T-helper 17 cell (primary cell): ENCODE results near the gene S100A7A. TPM values are rescaled to one million over a fixed set of nuclear protein-coding genes. Genes with fewer than 3 reads are reported as not detected.
"Not testable (repeated sequence)": the region's sequence is repeated elsewhere in the genome, so short reads cannot be mapped to it uniquely, and the experiment has no call there.

Experiments used
- ATAC-seq: fragments of 150-1000 bp; cut with Tn5 transposase; 2 replicates; pipeline ENCODE4 v1.10.0; 2021; ENCODE audit warnings: mild to moderate bottlenecking, moderate library complexity
- DNase-seq, 3 donors: peaks; one replicate each; pipeline versions ENCODE4 v3.0.0 to v3.0.0-alpha.2; 2020 to 2021
- H3K9me3 ChIP-seq: one replicate; pipeline ENCODE4 v1.7.0; 2013; ENCODE audit warnings: low read length, mild to moderate bottlenecking; ENCODE audit not compliant: control insufficient read depth, poor library complexity, severe bottlenecking
- H3K27ac Mint-ChIP-seq: one replicate; pipeline ENCODE4 v1.8.0; 2022; ENCODE audit warnings: mild to moderate bottlenecking, moderate library complexity, mixed read lengths
- H3K27me3 Mint-ChIP-seq: one replicate; pipeline ENCODE4 v1.8.0; 2022; ENCODE audit warnings: mixed read lengths
- H3K36me3 Mint-ChIP-seq: one replicate; pipeline ENCODE4 v1.8.0; 2022; ENCODE audit warnings: low read depth, mixed read lengths
- H3K4me1 Mint-ChIP-seq: one replicate; pipeline ENCODE4 v1.8.0; 2022; ENCODE audit warnings: mild to moderate bottlenecking, mixed read lengths
- H3K4me3 Mint-ChIP-seq: one replicate; pipeline ENCODE4 v1.8.0; 2022; ENCODE audit warnings: mild to moderate bottlenecking, moderate library complexity, mixed read lengths
- total RNA-seq, 4 donors: library from RNA in 2 of 4; stranded (reverse) in 2 of 4; gene quantifications; one replicate each; pipeline ENCODE4 v1.2.3 and lab custom pipeline; 2022 to 2026

S100A7A gene
- total RNA-seq, 2 donors from 2014 or later, result not detected

- H3K9me3 ChIP-seq, result no peaks in the 10 kb centered on the region
- Mint-ChIP-seq H3K4me1 (no peaks in the 10 kb centered on the region), H3K27ac (no peak overlapping the region), H3K36me3 (peaks cover 3% of the 10 kb centered on the region), H3K27me3 (peaks cover 51% of the 10 kb centered on the region), H3K4me3 (no peak overlapping the region)
- ATAC-seq, result no peak
- DNase-seq, result no peak
Measured at GRCh38 chr1:153434746-153435455, 18.6 kb downstream of the S100A7A start.

- peaks cover 3% of the 10 kb centered on the region for H3K36me3 Mint-ChIP-seq
- H3K27ac Mint-ChIP-seq, result no peak overlapping the region
- H3K27me3 Mint-ChIP-seq, result peaks cover 49% of the 10 kb centered on the region
- no peak overlapping the region for H3K4me3 Mint-ChIP-seq
- H3K4me1 Mint-ChIP-seq, result peaks cover 3% of the 10 kb centered on the region
- DNase-seq, result no peak
- H3K9me3 ChIP-seq, result no peaks in the 10 kb centered on the region
- no peak for ATAC-seq
Measured at GRCh38 chr1:153437236-153437635, 20.9 kb downstream of the S100A7A start.

- H3K27ac Mint-ChIP-seq, result no peak overlapping the region
- H3K4me3 Mint-ChIP-seq, result no peak overlapping the region
- H3K36me3 Mint-ChIP-seq, result peaks cover 3% of the 10 kb centered on the region
- peaks cover 3% of the 10 kb centered on the region for H3K4me1 Mint-ChIP-seq
- no peaks in the 10 kb centered on the region for H3K9me3 ChIP-seq
- peaks cover 45% of the 10 kb centered on the region for H3K27me3 Mint-ChIP-seq
- DNase-seq (no peak), ATAC-seq (no peak)
Measured at GRCh38 chr1:153438599-153438998, 22.3 kb downstream of the S100A7A start.

- no peak for DNase-seq
- Mint-ChIP-seq H3K36me3 (peaks cover 3% of the 10 kb centered on the region), H3K4me3 (no peak overlapping the region), H3K4me1 (peaks cover 3% of the 10 kb centered on the region), H3K27me3 (peaks cover 48% of the 10 kb centered on the region), H3K27ac (no peak overlapping the region)
- no peaks in the 10 kb centered on the region for H3K9me3 ChIP-seq
- no peak for ATAC-seq
Measured at GRCh38 chr1:153439273-153439672, 23.0 kb downstream of the S100A7A start.

- ATAC-seq, result no peak
- no peak overlapping the region for H3K4me3 Mint-ChIP-seq
- peaks cover 3% of the 10 kb centered on the region for H3K4me1 Mint-ChIP-seq
- DNase-seq, result no peak
- H3K27me3 Mint-ChIP-seq, result peaks cover 59% of the 10 kb centered on the region
- H3K36me3 Mint-ChIP-seq, result peaks cover 5% of the 10 kb centered on the region
- H3K27ac Mint-ChIP-seq, result no peak overlapping the region
- H3K9me3 ChIP-seq, result no peaks in the 10 kb centered on the region
Measured at GRCh38 chr1:153441238-153441755, 25.0 kb downstream of the S100A7A start.

- peaks cover 55% of the 10 kb centered on the region for H3K27me3 Mint-ChIP-seq
- no peak overlapping the region for H3K27ac Mint-ChIP-seq
- peaks cover 3% of the 10 kb centered on the region for H3K4me1 Mint-ChIP-seq
- DNase-seq, result no peak
- H3K4me3 Mint-ChIP-seq, result no peak overlapping the region
- ATAC-seq, result no peak
- H3K9me3 ChIP-seq, result no peaks in the 10 kb centered on the region
- peaks cover 2% of the 10 kb centered on the region for H3K36me3 Mint-ChIP-seq
Measured at GRCh38 chr1:153443486-153443885, 27.2 kb downstream of the S100A7A start.

- no peaks in the 10 kb centered on the region for H3K9me3 ChIP-seq
- no peak overlapping the region for H3K27ac Mint-ChIP-seq
Measured at GRCh38 chr1:153444078-153444477, 27.8 kb downstream of the S100A7A start.

GRCh38 chr1:153447498-153448170 is 31.3 kb downstream of the S100A7A start:
- H3K4me1 Mint-ChIP-seq, result no peaks in the 10 kb centered on the region
- no peak overlapping the region for H3K4me3 Mint-ChIP-seq
- H3K27me3 Mint-ChIP-seq, result peaks cover 65% of the 10 kb centered on the region

More at GRCh38 chr1:153444078-153444477, 27.8 kb downstream of the S100A7A start:
- DNase-seq, result no peak
- no peak for ATAC-seq
- H3K36me3 Mint-ChIP-seq, result peaks cover 2% of the 10 kb centered on the region
- peaks cover 3% of the 10 kb centered on the region for H3K4me1 Mint-ChIP-seq
- peaks cover 60% of the 10 kb centered on the region for H3K27me3 Mint-ChIP-seq
- no peak overlapping the region for H3K4me3 Mint-ChIP-seq

GRCh38 chr1:153448851-153449250 is 32.5 kb downstream of the S100A7A start:
- not testable (repeated sequence) for ATAC-seq, H3K36me3 Mint-ChIP-seq, H3K4me1 Mint-ChIP-seq, H3K4me3 Mint-ChIP-seq, H3K9me3 ChIP-seq, DNase-seq, H3K27ac Mint-ChIP-seq
- H3K27me3 Mint-ChIP-seq, result peaks cover 60% of the 10 kb centered on the region

More at GRCh38 chr1:153447498-153448170, 31.3 kb downstream of the S100A7A start:
- DNase-seq, result no peak
- peaks cover 2% of the 10 kb centered on the region for H3K36me3 Mint-ChIP-seq
- H3K9me3 ChIP-seq, result no peaks in the 10 kb centered on the region
- ATAC-seq, result no peak
- no peak overlapping the region for H3K27ac Mint-ChIP-seq

GRCh38 chr1:153456396-153456795 is 40.1 kb downstream of the S100A7A start:
- Mint-ChIP-seq H3K27me3 (peaks cover 64% of the 10 kb centered on the region), H3K4me3 (no peak overlapping the region), H3K4me1 (no peaks in the 10 kb centered on the region), H3K27ac (no peak overlapping the region), H3K36me3 (peaks cover 5% of the 10 kb centered on the region)
- no peaks in the 10 kb centered on the region for H3K9me3 ChIP-seq
- ATAC-seq (no peak), DNase-seq (no peak)

GRCh38 chr1:153459655-153460054 is 43.3 kb downstream of the S100A7A start:
- Mint-ChIP-seq H3K27me3 (peaks cover 77% of the 10 kb centered on the region), H3K27ac (no peak overlapping the region), H3K36me3 (peaks cover 5% of the 10 kb centered on the region), H3K4me3 (no peak overlapping the region), H3K4me1 (no peaks in the 10 kb centered on the region)
- no peaks in the 10 kb centered on the region for H3K9me3 ChIP-seq
- ATAC-seq (no peak), DNase-seq (no peak)

GRCh38 chr1:153460551-153460950 is 44.2 kb downstream of the S100A7A start, which contains the start of gene S100A7:
S100A7 (minus strand) TSS chr1:153460651; CDS start chr1:153459013, 1,638 bp downstream.
- H3K36me3 Mint-ChIP-seq, result peaks cover 5% of the 10 kb centered on the region
- no peak for ATAC-seq

GRCh38 chr1:153462741-153463140 is 46.4 kb downstream of the S100A7A start:
- H3K27me3 Mint-ChIP-seq, result peaks cover 52% of the 10 kb centered on the region
- not testable (repeated sequence) for H3K4me3 Mint-ChIP-seq, H3K9me3 ChIP-seq, ATAC-seq, DNase-seq, H3K36me3 Mint-ChIP-seq, H3K27ac Mint-ChIP-seq, H3K4me1 Mint-ChIP-seq

More at GRCh38 chr1:153460551-153460950, 44.2 kb downstream of the S100A7A start, which contains the start of gene S100A7:
- no peaks in the 10 kb centered on the region for H3K9me3 ChIP-seq
- Mint-ChIP-seq H3K4me3 (no peak within 1 kb of the TSS), H3K27me3 (peaks cover 73% of the 10 kb centered on the region), H3K4me1 (no peaks in the 10 kb centered on the region), H3K27ac (no peak within 1 kb of the TSS)
- DNase-seq, result no peak
